GM18861 (cell line): ENCODE results near the gene HOXB13.

Source experiments
- ATAC-seq: cut with Tn5 transposase; IDR thresholded peaks from one replicate; pipeline ENCODE4 v1.9.1; 2021; ENCODE audit not compliant: unreplicated experiment

Gene HOXB13

DNA sequence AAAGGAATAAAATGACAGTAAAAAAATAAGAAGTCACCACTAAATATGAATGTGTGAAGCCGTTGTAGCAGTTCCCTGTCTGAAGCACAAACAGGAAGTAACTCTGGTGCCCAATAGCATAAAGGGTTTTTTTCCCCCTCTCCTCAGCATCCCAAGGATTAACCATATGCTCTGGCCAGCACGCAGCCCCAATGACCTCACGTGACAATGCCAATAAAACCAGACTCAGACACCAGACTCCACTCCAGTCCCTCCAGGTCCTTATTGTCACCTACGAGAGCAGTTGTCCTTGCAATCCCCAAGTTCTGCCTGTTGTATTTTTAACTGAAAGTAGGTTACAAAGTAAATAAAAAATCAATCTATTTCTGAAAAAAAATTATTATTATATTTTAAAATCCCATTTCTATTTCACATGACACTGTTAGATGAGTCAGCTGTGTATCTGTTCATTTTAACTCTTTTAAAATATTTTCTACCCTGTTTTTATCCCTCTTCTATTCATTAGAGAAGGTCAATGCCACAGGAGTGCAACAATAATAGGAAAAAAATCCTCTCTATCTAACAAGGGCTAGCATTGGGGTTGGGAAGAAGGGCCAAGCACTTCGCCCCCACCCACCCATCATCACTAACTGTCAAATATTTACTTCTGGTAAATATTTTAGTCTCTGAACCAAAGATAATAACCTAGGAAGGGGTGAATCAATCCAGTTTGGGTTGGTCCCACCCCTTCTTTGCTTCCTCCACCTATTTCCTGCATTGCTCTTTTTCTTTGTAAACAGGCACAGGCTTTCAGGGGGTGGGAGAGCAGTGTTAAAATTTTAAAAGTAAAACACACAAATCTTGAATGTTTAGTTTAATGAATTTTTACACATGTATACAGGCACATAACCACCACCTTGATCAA, 12.8 kb downstream of the HOXB13 start:
- no peak for ATAC-seq

DNA sequence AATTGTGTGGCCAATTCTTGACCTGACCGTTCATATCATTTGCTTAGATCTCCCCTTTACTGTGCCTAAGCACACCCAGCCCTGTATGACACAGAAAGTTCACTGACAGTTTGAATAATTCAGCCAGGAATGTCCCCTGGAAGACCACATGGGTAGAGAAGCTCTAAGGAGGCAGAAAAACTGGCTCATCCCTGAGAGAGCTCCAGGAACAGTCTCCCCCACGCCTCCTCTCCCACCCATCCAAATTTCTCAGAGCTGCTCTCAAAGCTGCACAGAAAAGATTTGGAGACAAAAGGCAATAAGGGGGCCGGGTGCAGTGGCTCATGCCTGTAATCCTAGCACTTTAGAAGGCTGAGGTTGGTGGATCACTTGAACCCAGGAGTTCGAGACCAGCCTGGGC, 17.4 kb downstream of the HOXB13 start:
- no peak for ATAC-seq

DNA sequence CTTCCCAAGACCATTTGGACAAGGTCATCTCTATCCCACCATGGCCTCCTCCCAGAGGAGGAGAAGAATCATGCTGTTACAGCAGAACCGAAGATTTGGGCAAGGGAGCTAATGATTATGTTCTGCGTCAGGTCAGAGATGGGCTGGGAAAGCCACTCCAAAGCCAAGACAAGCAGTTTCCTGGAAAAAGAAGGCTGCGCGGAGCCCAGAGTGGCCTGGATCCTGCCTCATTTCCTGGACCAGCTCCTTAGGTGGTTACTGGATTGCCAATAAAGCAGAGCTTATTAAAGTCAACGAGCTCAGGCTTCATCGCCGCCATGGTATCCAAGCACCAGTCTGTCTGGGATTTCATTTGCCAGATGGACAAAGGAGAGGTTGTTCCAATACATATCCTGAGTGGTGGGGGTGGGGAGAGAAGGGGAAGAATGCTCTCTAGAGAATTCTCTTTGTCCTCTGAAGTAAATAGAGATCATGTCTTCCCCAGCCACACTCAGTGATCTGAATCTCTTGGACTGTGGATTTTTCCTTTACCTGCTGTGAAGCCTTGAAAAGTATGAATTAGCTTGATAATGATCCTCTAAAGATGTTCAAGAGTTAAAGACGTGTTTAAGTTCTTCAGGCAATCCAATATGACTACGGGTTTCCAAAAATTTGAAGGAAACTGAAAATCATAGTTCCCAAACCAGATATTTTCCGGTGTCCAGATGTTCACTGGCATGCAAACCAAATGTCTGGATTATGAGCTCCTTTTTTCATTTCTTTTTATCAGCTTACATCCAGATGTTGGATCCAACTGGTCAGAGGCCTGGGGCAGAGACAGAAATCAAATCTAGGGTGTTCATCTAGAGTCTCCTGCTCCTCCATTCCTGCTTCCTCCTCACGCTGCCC, 23.9 kb downstream of the HOXB13 start:
- no peak for ATAC-seq

DNA sequence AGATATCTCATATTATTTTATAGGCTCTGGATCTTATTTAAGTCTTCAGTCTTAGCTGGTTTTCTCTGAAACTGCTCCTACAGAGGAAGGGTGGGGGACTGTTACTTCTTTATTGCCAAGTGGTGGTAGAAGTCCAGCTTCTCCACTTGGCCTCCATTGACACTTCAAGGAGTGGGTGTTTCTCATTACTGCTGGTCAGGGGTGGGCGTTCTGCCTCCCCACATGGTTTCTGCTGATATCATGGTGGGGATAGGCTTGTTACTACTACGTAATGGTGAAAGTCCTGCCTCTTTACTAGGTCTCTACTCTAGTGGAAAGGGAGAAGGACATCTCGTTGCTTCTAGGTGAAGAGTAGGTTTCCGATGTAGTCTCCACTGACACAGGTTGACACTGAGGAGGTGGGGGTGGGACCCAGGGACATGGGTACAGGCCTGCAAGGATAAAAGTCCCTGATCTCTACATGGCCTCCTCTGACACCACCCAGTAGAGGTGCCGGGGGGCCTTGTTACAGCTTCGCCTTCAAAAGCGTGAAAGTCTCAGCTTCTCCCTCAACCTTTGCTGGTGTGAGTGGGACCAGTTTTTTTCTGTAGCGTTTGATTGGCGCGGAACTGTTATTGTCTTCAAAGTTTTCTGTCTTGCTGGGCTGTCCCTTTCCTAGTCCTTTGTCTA, 26.6 kb downstream of the HOXB13 start:
- ATAC-seq: no peak

DNA sequence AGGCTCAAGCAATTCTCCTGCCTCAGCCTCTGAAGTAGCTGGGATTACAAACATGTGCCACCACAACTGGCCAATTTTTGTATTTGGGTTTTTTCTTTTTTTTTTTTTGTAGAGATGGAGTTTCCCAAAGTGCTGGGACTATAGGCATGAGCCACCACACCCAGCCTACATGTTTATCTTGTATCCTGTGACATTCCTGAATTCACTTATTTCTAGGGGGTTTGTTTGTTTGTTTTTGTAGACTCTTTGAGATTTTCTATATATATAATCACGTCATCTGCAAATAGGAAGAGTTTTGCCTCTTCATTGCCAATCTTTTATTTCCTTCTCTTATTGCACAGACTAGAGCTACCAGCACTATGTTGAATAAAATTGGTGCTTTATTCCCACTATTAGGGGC, 35.4 kb downstream of the HOXB13 start:
- no peak for ATAC-seq

DNA sequence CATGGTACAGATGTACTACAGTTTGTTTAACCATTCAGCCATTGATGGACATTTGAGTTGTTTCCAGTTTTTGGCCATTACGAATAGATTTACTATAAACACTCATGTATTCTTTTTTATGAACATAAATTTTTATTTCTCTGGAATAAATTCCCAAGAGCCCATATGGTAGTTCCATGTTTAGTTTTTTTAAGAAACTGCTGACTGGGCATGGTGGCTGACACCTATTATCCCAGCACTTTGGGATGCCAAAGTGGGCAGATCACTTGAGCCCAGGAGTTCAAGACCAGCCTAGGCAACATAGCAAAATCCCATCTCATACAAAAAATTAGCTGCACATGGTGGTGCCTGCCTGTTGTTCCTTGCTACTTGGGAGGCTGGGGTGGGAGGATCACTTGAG, 36.5 kb downstream of the HOXB13 start:
- ATAC-seq: no peak

DNA sequence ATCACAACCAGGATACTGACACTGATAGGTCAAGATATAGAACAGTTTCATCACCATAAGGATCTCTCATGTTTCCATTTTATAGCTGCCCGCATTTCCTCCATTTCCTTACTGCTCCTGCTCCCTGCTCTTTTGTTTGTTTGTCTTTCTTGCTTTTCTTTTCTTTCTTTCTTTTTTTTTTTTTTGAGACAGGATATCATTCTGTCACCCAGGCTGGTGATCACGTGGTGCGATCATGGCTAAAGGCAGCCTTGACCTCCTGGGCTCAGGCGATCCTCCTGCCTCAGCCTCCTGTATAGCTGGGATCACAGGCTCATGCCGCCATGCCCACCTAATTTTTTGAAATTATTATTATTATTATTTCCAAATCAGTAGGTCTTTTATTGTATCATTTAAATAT, 37.9 kb downstream of the HOXB13 start:
- no peak for ATAC-seq

DNA sequence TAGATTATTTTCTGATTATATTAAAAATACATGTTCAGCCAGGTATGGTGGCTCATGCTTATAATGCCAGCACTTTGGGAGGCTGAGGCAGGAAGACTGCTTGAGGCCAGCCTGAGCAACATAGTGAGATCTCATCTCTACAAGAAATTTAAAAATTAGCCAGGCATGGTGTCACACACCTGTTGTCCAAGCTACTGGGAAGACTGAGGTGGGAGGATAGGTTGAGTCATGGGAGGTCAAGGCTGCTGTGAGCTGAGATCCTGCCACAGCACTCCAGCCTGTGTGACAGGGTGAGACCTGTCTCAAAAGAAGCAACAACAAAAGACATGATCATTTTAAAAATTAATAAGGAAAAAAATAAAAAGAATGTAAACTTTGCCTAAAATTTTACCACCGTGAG, 46.9 kb downstream of the HOXB13 start:
- no peak for ATAC-seq

DNA sequence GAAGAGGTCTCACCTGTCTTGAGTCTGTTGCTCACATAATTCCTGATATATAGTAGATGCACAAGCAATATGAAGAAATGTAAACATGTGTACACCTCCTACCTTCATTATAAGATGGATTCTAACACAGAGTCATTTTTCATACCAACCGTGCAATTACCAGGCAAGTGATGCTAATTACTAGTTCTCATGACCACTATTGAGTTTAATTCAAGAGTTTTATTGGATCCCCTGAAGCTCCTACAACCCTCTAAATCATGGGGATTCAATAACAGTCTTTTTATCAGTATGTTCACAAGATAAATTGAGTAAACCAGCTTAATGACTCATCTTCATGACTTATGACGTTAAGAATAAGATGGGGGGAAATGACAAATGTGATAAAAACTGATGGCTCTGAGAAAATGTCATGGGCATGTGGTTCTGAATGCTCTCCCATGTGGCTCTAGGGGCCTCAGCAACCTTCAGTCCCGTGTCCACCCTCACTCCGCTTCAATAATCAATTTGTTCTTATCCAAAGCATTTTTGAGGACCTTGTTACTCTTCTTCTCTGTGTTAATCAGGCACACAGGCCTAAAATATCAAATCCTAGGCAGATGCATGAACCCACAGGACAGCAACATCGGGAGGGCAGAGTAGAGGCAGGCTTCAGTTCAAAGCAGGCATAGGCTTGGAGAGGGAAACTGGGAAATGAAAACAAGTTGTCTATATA, 49.0 kb downstream of the HOXB13 start:
- no peak for ATAC-seq

DNA sequence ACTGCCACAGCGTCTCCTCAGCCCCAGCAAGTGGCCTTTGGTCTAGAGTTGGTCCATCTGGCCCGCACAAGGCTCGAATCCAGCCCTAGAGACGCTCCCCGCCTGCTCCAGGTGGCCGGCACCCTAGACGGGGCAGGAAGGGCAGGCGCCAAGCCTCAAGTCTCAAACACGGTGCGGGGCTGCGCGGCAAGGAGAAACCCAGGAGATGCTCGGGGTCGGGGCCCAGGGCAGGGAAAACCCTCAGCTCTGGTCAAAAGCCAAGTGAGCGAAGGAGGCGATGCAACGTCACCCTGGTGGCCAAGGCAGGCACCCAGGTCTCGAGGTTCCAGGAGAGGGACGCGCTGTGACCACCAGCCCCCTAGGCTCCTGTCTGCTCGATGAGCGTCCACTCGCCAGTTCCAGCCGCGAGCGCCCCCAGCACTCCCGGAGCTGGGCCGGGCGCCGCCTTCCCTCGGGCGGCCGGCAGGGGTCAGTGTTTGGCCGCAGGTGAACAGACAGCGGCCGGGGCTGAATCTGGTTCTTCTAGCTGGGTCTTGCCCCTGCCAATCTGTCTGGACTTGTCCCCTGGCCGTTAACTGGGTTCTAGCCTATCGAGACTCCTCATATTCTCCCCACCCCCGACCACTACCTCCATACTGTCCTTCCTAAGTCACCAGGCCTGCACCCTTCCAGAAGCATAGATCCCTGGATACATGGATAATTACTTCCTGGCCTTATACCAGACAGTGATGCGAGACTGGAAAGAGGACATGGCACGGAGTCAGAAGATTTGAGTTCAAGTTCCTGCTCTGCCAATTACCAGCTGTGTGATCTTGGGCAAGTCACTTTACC, 50.2 kb downstream of the HOXB13 start:
- ATAC-seq: no peak

DNA sequence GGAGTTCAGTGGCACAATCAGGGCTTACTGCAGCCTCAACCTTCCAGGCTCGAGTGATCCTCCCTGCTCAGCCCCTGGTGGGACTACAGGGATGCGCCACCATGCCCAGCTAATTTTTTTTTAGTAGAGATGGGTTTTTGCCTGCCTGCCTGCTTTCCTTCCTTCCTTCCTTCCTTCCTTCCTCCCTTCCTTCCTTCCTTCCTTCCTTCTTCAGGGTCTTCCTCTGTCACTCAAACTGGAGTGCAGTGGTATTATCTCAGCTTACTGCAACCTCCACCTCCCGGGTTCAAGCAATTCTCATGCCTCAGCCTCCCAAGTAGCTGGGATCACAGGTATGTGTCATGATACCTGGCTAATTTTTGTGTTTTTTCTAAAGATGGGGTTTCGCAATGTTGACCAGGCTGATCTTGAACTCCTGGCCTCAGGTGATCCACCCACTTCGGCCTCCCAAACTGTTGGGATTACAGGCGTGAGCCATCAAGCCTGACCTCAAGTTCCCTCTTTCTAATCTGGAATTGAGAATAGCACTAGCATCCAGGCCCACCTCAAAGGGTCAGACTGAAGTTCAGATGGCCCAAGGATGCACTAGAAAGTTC, 51.5 kb downstream of the HOXB13 start:
- no peak for ATAC-seq
